B cell (primary cell): Measurements from ENCODE around the gene TPK1. TPM values are rescaled to one million over a fixed set of nuclear protein-coding genes. Genes with fewer than 3 reads are reported as not detected.

Experiments used
- ATAC-seq: fragments of 200-7000 bp; cut with Tn5 transposase; one replicate; pipeline ENCODE4 v1.10.0; 2021; ENCODE audit warnings: low read depth, mild to moderate bottlenecking, moderate number of reproducible peaks, moderate library complexity
- CTCF ChIA-PET: fragments of 350-600 bp; sonication (Branson Sonifier 250); formaldehyde crosslinking; loops from one replicate; lab custom pipeline; 2021; ENCODE audit warnings: antibody characterized with exemption, inconsistent platforms; lab: Charles Lee
- POLR2A ChIA-PET: fragments of 350-600 bp; sonication (Branson Sonifier 250); formaldehyde crosslinking; loops from one replicate; lab custom pipeline; 2021; ENCODE audit warnings: antibody characterized with exemption; lab: Charles Lee
- DNase-seq: peaks from one replicate; pipeline ENCODE4 v3.0.0; 2013
- H2AFZ ChIP-seq: 2 replicates; pipeline ENCODE4 v1.6.1; 2012; ENCODE audit warnings: mild to moderate bottlenecking, low read depth, low read length; ENCODE audit not compliant: insufficient read depth, poor library complexity, severe bottlenecking
- H3K27ac ChIP-seq, 2 donors: 1 replicate in 1 of 2; 2 replicates in 1 of 2; pipeline ENCODE4 v1.5.1; 2012 to 2013; ENCODE audit warnings: low read length in 2 of 2, mild to moderate bottlenecking in 2 of 2, moderate library complexity in 1 of 2
- H3K27me3 ChIP-seq, 4 experiments: fragments of 200-600 bp in 1 of 4; sonication (generic) in 1 of 4; replicated peaks in 1 of 4; 1 replicate in 2 of 4; 2 replicates in 2 of 4; pipeline versions ENCODE4 v1.6.1 to v1.7.0; 2013 to 2016; ENCODE audit warnings: low read length in 3 of 4, mild to moderate bottlenecking in 2 of 4, mixed read lengths in 1 of 4, moderate library complexity in 1 of 4; ENCODE audit not compliant: insufficient read depth in 4 of 4, control insufficient read depth in 3 of 4; ENCODE audit errors: control extremely low read depth in 1 of 4
- H3K36me3 ChIP-seq, 2 experiments: replicated peaks in 1 of 2; 1 replicate in 1 of 2; 2 replicates in 1 of 2; pipeline versions ENCODE4 v1.6.1 to v1.7.1; 2013; ENCODE audit warnings: low read length in 1 of 2; ENCODE audit not compliant: insufficient read depth in 2 of 2, control insufficient read depth in 1 of 2; ENCODE audit errors: control extremely low read depth in 1 of 2, extremely low read depth in 1 of 2
- H3K4me1 ChIP-seq, 2 donors: fragments of 200-600 bp in 1 of 2; sonication (generic) in 1 of 2; 1 replicate in 1 of 2; 2 replicates in 1 of 2; pipeline versions ENCODE4 v1.5.1 to v1.6.1; 2013 to 2017; ENCODE audit warnings: low read length in 2 of 2; ENCODE audit not compliant: control insufficient read depth in 2 of 2, insufficient read depth in 2 of 2
- H3K4me2 ChIP-seq: replicated peaks from 2 replicates; pipeline ENCODE3; 2012; ENCODE audit warnings: mild to moderate bottlenecking, low read depth, low read length; ENCODE audit not compliant: poor library complexity, severe bottlenecking
- H3K4me3 ChIP-seq, 5 experiments: fragments of 200-600 bp in 1 of 5; sonication (generic) in 1 of 5; 1 replicate in 3 of 5; 2 replicates in 2 of 5; pipeline versions ENCODE4 v1.5.1 to v1.7.0; 2011 to 2016; ENCODE audit warnings: low read length in 4 of 5, mild to moderate bottlenecking in 4 of 5, low read depth in 2 of 5, control low read depth in 1 of 5, moderate library complexity in 1 of 5; ENCODE audit not compliant: insufficient read depth in 1 of 5; ENCODE audit errors: control extremely low read depth in 1 of 5, extremely low read depth in 1 of 5
- H3K79me2 ChIP-seq: fragments of 200-600 bp; sonication (generic); one replicate; pipeline ENCODE4 v1.6.0; 2016; ENCODE audit warnings: low read length; ENCODE audit not compliant: control insufficient read depth, insufficient read depth
- H3K9ac ChIP-seq: fragments of 200-600 bp; sonication (generic); 2 replicates; pipeline ENCODE4 v1.6.1; 2017; ENCODE audit warnings: mild to moderate bottlenecking, low read length, moderate library complexity
- H3K9me3 ChIP-seq, 3 donors: one replicate each; pipeline versions ENCODE4 v1.6.1 to v1.7.1; 2013; ENCODE audit warnings: low read length in 2 of 3; ENCODE audit not compliant: control insufficient read depth in 2 of 3, insufficient read depth in 1 of 3; ENCODE audit errors: control extremely low read depth in 1 of 3
- H4K20me1 ChIP-seq: 2 replicates; pipeline ENCODE4 v1.6.0; 2012; ENCODE audit warnings: mild to moderate bottlenecking, low read length; ENCODE audit not compliant: insufficient read depth, control insufficient read depth, poor library complexity, severe bottlenecking
- H3K27ac Mint-ChIP-seq: one replicate; pipeline ENCODE4 v1.8.0; 2021; ENCODE audit warnings: mixed read lengths
- H3K27me3 Mint-ChIP-seq: one replicate; pipeline ENCODE4 v1.8.0; 2021; ENCODE audit warnings: mixed read lengths
- H3K4me1 Mint-ChIP-seq: one replicate; pipeline ENCODE4 v1.8.0; 2021; ENCODE audit warnings: mixed read lengths
- H3K4me3 Mint-ChIP-seq: one replicate; pipeline ENCODE4 v1.8.0; 2021; ENCODE audit warnings: mixed read lengths
- H3K9me3 Mint-ChIP-seq: one replicate; pipeline ENCODE4 v1.8.0; 2022; ENCODE audit warnings: mixed read lengths; ENCODE audit not compliant: insufficient read depth
- CTCF ChIP-seq: fragments of 200-600 bp; IDR thresholded peaks from one replicate; pipeline ENCODE4 v1.8.0; 2022; ENCODE audit warnings: antibody characterized with exemption, mild to moderate bottlenecking
- EZH2 ChIP-seq: IDR thresholded peaks from 2 replicates; pipeline ENCODE4 v1.6.1; 2012; ENCODE audit warnings: borderline replicate concordance, low read depth, mild to moderate bottlenecking, moderate library complexity, low read length; ENCODE audit not compliant: insufficient read depth, poor library complexity, severe bottlenecking
- WGBS: methylation state at CpG from one replicate; pipeline ENCODE4 v1.1.5; 2013; ENCODE audit warnings: missing lambda C conversion rate; ENCODE audit not compliant: insufficient coverage; 5-methylcytosine and 5-hydroxymethylcytosine counted together
- intact Hi-C: fragments of 100-400 bp; cut with micrococcal nuclease; formaldehyde crosslinking; loops from one replicate; pipeline ENCODE4 v1.10.0; 2022
- polyA plus RNA-seq: library from polyadenylated mRNA; depleted of rRNA; stranded (reverse); fragments of >200 nt; gene quantifications from 2 replicates; pipeline ENCODE4 v1.2.3, GENCODE V29; 2012
- total RNA-seq, 2 donors: library from RNA; stranded (reverse); fragments of 120-200 nt in 1 of 2; gene quantifications; 1 replicate in 1 of 2; 2 replicates in 1 of 2; pipeline versions ENCODE4 v1.2.3 to v1.2.4, GENCODE V29; 2013 to 2022

Gene TPK1
- total and polyA plus RNA-seq, 2 donors (not counting 1 experiment from before 2014, with no cell fraction given), result 13.7 to 26.4 TPM

GRCh38 chr7:144863320-144863647 lies 27.4 kb upstream of the TPK1 start:
- Histone ChIP-seq H3K4me1 (no peaks in the 10 kb centered on the region), H3K36me3 (no peaks in the 10 kb centered on the region), H3K9ac (no peak overlapping the region), H3K4me3 (no peak overlapping the region), H3K9me3 (no peaks in the 10 kb centered on the region), H2AFZ (no peak overlapping the region), H3K27me3 (peaks cover 0 to 3% (median 0%) of the 10 kb centered on the region in 4 experiments), H3K4me2 (no peak overlapping the region), H3K27ac (no peak overlapping the region), H4K20me1 (no peaks in the 10 kb centered on the region), H3K79me2 (no peaks in the 10 kb centered on the region)
- no peak overlapping the region for H3K4me3 Mint-ChIP-seq
- CTCF ChIA-PET, result interaction anchor here (0.9 to 1.9 kb wide), 2 partner anchors 15 to 28 kb away, joined by 3 to 5 read pairs; partner anchors contain the start of gene TPK1
- TF ChIP-seq EZH2 (no peak), CTCF (no peak)
- WGBS, result 85% methylated on average over 2 of the region's 5 CpGs
- H3K27me3 Mint-ChIP-seq, result peaks cover 23% of the 10 kb centered on the region
- no peak overlapping the region for H3K27ac Mint-ChIP-seq
- DNase-seq (no peak), ATAC-seq (no peak)
- POLR2A ChIA-PET, result no interaction called here
- H3K4me1 Mint-ChIP-seq, result no peaks in the 10 kb centered on the region
- H3K9me3 Mint-ChIP-seq, result no peaks in the 10 kb centered on the region
- intact Hi-C loops, result no loop called here

GRCh38 chr7:144862612-144863319 lies 26.9 kb upstream of the TPK1 start:
- ChIA-PET CTCF (interaction anchor here (0.7 to 1.9 kb wide), 3 partner anchors 14 to 55 kb away, joined by 3 to 5 read pairs (median 3); partner anchors contain the start of gene TPK1), POLR2A (no interaction called here)
- Histone ChIP-seq H3K9ac (no peak overlapping the region), H3K27me3 (peaks cover 0 to 3% (median 0%) of the 10 kb centered on the region in 4 experiments), H4K20me1 (no peaks in the 10 kb centered on the region), H3K4me1 (no peaks in the 10 kb centered on the region), H3K4me3 (no peak overlapping the region), H3K4me2 (no peak overlapping the region), H3K27ac (no peak overlapping the region), H3K9me3 (no peaks in the 10 kb centered on the region), H2AFZ (no peak overlapping the region), H3K36me3 (no peaks in the 10 kb centered on the region), H3K79me2 (no peaks in the 10 kb centered on the region)
- no peak overlapping the region for H3K4me3 Mint-ChIP-seq
- peaks cover 22% of the 10 kb centered on the region for H3K27me3 Mint-ChIP-seq
- intact Hi-C loops, result no loop called here
- H3K4me1 Mint-ChIP-seq, result no peaks in the 10 kb centered on the region
- ATAC-seq (no peak), DNase-seq (no peak)
- WGBS, result 100% methylated on average over 1 of the region's 2 CpGs
- H3K27ac Mint-ChIP-seq, result no peak overlapping the region
- H3K9me3 Mint-ChIP-seq, result no peaks in the 10 kb centered on the region
- TF ChIP-seq CTCF (no peak), EZH2 (no peak)
